ENCODE data around the gene ICE1. TPM values are rescaled to one million over a fixed set of nuclear protein-coding genes. Genes with fewer than 3 reads are reported as not detected.

The ICE1 gene
- total and polyA plus RNA-seq, 3 donors from 2014 or later, result 13.8 to 35.6 (median 34.5) TPM

- 84 to 88% methylated on average over 8 of the region's 8 CpGs for WGBS, 2 donors
- H3K27ac ChIP-seq, result no peak overlapping the region
- DNase-seq, result no peak
- TF ChIP-seq CTCF (IDR thresholded peaks at IDR 0.05) (no peak), POLR2A (IDR thresholded peaks at IDR 0.05) (no peak)
- H3K4me1 ChIP-seq, result peaks cover 3% of the 10 kb centered on the region
- no peaks in the 10 kb centered on the region for H3K36me3 ChIP-seq (ENCODE audit: low read depth, missing control alignments)
- H3K27me3 ChIP-seq, result no peaks in the 10 kb centered on the region
- H3K4me3 ChIP-seq, result no peak overlapping the region
- intact Hi-C loops (cut with DNase I; ENCODE audit: low total_unique reads), result no loop called here
- no peaks in the 10 kb centered on the region for H3K9me3 ChIP-seq
Observed at GRCh38 chr5:5537426-5537825, 114.9 kb downstream of the ICE1 start.

GRCh38 chr5:5539590-5539989 lies 117.1 kb downstream of the ICE1 start:
- H3K27ac ChIP-seq, result no peak overlapping the region
- 61 to 94% methylated on average over 3 of the region's 3 CpGs for WGBS, 2 donors
- DNase-seq, result no peak
- H3K27me3 ChIP-seq, result no peaks in the 10 kb centered on the region
- intact Hi-C loops (cut with DNase I; ENCODE audit: low total_unique reads), result no loop called here
- H3K36me3 ChIP-seq (ENCODE audit: low read depth, missing control alignments), result no peaks in the 10 kb centered on the region
- TF ChIP-seq POLR2A (IDR thresholded peaks at IDR 0.05) (no peak), CTCF (IDR thresholded peaks at IDR 0.05) (no peak)
- no peaks in the 10 kb centered on the region for H3K4me1 ChIP-seq
- no peak overlapping the region for H3K4me3 ChIP-seq
- no peaks in the 10 kb centered on the region for H3K9me3 ChIP-seq

All from testis (tissue), 3 donors.